Activated T-helper 1 cell treated with anti-CD3 and anti-CD28 coated beads, Interleukin-12 subunit alpha, Interleukin-12 subunit beta, Interleukin-2, Interleukin-4 antibody, amounts not matched to agents 30 ng/mL and 10 ng/mL and 1 ng/mL, durations not matched to agents 14 hours and 24 hours and 36 hours (primary cell): ENCODE results near the gene NIT2. TPM values are rescaled to one million over a fixed set of nuclear protein-coding genes. Genes with fewer than 3 reads are reported as not detected.
"Not testable (repeated sequence)": the region's sequence is repeated elsewhere in the genome, so short reads cannot be mapped to it uniquely, and the experiment has no call there.

Experiments used
- DNase-seq: peaks from one replicate; pipeline ENCODE4 v3.0.0; 2021; ENCODE audit warnings: low spot score
- H3K27ac Mint-ChIP-seq: one replicate; pipeline ENCODE4 v1.8.0; 2021; ENCODE audit warnings: mild to moderate bottlenecking, mixed read lengths
- H3K27me3 Mint-ChIP-seq: one replicate; pipeline ENCODE4 v1.8.0; 2022; ENCODE audit warnings: mild to moderate bottlenecking, moderate library complexity, mixed read lengths; ENCODE audit not compliant: insufficient read depth
- H3K36me3 Mint-ChIP-seq: one replicate; pipeline ENCODE4 v1.8.0; 2021; ENCODE audit warnings: low read depth, mixed read lengths
- H3K4me1 Mint-ChIP-seq: one replicate; pipeline ENCODE4 v1.8.0; 2021; ENCODE audit warnings: low read depth, mixed read lengths
- H3K4me3 Mint-ChIP-seq: one replicate; pipeline ENCODE4 v1.8.0; 2021; ENCODE audit warnings: mild to moderate bottlenecking, moderate library complexity, mixed read lengths
- H3K9me3 Mint-ChIP-seq: one replicate; pipeline ENCODE4 v1.8.0; 2021; ENCODE audit warnings: mixed read lengths
- intact Hi-C: fragments of 100-400 bp; cut with micrococcal nuclease; formaldehyde crosslinking; loops from one replicate; pipeline ENCODE4 v1.15.1; 2024
- total RNA-seq: library from RNA; stranded (reverse); gene quantifications from 2 replicates; pipeline ENCODE4 v1.2.3, GENCODE V29; 2022

Gene NIT2
- total RNA-seq, 1 donor from 2014 or later, result 69.5 TPM

DNA sequence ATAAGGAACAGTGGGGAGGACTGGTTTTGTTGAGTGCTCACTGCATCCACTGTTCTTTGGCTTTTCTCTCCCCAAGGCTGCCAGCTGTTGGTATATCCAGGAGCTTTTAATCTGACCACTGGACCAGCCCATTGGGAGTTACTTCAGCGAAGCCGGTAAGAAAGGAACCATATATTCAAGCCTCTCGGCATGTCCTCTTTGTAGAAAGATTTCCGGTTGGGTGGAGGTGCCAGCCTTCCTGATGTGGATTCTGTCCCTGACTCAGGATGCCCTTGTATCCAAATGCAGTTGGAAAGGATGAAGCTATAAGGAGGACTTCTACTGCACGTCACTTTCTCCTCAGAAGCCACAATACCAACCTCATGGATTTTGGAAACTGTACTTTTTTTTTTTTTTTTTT is 14.2 kb downstream of the NIT2 start:
- H3K4me3 Mint-ChIP-seq, result no peak overlapping the region
- peaks cover 68% of the 10 kb centered on the region for H3K36me3 Mint-ChIP-seq
- no peak overlapping the region for H3K27ac Mint-ChIP-seq
- peaks cover 16% of the 10 kb centered on the region for H3K4me1 Mint-ChIP-seq
- no peaks in the 10 kb centered on the region for H3K27me3 Mint-ChIP-seq
- peaks cover 4% of the 10 kb centered on the region for H3K9me3 Mint-ChIP-seq
- no peak for DNase-seq
- intact Hi-C loops, result no loop called here

- H3K9me3 Mint-ChIP-seq, H3K27me3 Mint-ChIP-seq, DNase-seq, intact Hi-C loops, H3K27ac Mint-ChIP-seq, H3K4me1 Mint-ChIP-seq, H3K4me3 Mint-ChIP-seq: not testable (repeated sequence)
- H3K36me3 Mint-ChIP-seq, result peaks cover 57% of the 10 kb centered on the region
Observed at GRCh38 chr3:100351770-100352169, 17.2 kb downstream of the NIT2 start.

DNA sequence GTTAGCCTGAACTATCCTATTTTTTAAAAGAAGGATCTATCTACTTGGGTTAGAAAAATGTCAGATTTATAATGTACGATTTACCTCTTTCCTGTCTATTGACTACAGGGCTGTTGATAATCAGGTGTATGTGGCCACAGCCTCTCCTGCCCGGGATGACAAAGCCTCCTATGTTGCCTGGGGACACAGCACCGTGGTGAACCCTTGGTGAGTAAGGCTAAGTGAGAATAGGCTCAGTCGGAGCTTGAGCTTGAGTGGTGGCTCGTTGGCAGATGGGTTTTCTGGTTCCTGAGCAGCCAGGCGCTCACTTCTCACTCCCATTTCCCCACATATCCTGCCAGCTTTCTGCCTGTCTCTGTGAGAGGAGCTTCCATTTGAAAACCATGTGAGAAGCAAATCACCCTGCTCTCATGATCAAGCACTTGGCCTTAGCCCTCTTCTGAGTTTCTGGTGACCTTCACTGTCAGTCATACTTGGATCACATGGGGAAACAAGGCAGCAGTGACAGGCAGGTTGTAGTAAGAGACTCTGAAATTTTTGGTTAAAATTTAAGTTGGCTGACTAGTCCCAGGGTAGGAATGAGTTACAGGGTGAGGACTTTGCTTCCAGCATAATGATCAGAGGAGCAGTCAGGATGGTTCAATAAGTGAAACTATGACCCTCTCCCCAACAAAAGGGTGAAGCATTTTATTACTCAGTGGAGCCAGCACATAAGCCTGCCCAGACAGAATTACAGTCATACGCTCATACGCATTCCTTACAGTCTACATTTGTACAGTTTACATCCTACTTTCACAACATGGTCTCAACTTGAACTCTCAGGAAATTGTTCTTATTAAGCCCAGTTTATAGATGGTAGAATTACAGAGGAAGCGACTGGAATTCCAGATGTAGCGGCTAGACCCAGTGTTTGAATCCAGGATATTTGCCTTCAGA is 18.0 kb downstream of the NIT2 start:
- DNase-seq, result no peak
- no peaks in the 10 kb centered on the region for H3K4me1 Mint-ChIP-seq
- no peaks in the 10 kb centered on the region for H3K27me3 Mint-ChIP-seq
- H3K36me3 Mint-ChIP-seq, result peaks cover 58% of the 10 kb centered on the region
- intact Hi-C loops, result no loop called here
- H3K4me3 Mint-ChIP-seq, result no peak overlapping the region
- no peak overlapping the region for H3K27ac Mint-ChIP-seq
- peaks cover 4% of the 10 kb centered on the region for H3K9me3 Mint-ChIP-seq

GRCh38 chr3:100354850-100355249 is 20.3 kb downstream of the NIT2 start:
- H3K4me1 Mint-ChIP-seq, result no peaks in the 10 kb centered on the region
- H3K36me3 Mint-ChIP-seq, result peaks cover 48% of the 10 kb centered on the region
- intact Hi-C loops, result no loop called here
- DNase-seq, result no peak
- no peaks in the 10 kb centered on the region for H3K27me3 Mint-ChIP-seq
- no peak overlapping the region for H3K27ac Mint-ChIP-seq
- H3K9me3 Mint-ChIP-seq, result peaks cover 4% of the 10 kb centered on the region
- H3K4me3 Mint-ChIP-seq, result no peak overlapping the region

GRCh38 chr3:100358413-100358812 is 23.9 kb downstream of the NIT2 start:
- Mint-ChIP-seq H3K4me3 (no peak overlapping the region), H3K4me1 (no peaks in the 10 kb centered on the region), H3K27me3 (no peaks in the 10 kb centered on the region), H3K36me3 (peaks cover 44% of the 10 kb centered on the region), H3K27ac (no peak overlapping the region), H3K9me3 (peaks cover 4% of the 10 kb centered on the region)
- DNase-seq, result no peak
- intact Hi-C loops, result no loop called here

DNA sequence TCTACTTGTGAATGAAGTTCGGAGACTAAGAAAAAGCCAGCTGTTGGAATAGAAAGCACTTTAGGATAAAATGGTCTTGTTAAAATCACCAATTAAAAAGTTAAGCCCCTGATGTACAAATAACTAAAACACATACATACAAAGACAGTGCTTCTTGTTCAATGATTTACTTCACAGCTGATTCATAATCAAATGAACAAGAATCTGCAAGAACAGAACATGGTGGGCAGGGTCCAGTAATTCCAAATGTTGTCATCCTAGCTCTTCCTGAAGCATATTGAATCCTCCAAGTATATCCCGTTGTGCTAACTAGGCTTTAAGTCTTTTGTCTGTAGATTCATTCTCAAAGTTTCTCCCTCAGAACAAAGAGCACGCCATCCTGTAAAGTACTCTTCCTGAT is 24.5 kb downstream of the NIT2 start:
- H3K4me3 Mint-ChIP-seq, result no peak overlapping the region
- intact Hi-C loops, result no loop called here
- peaks cover 45% of the 10 kb centered on the region for H3K36me3 Mint-ChIP-seq
- peaks cover 4% of the 10 kb centered on the region for H3K9me3 Mint-ChIP-seq
- H3K27me3 Mint-ChIP-seq, result no peaks in the 10 kb centered on the region
- no peak for DNase-seq
- H3K4me1 Mint-ChIP-seq, result no peaks in the 10 kb centered on the region
- H3K27ac Mint-ChIP-seq, result no peak overlapping the region

DNA sequence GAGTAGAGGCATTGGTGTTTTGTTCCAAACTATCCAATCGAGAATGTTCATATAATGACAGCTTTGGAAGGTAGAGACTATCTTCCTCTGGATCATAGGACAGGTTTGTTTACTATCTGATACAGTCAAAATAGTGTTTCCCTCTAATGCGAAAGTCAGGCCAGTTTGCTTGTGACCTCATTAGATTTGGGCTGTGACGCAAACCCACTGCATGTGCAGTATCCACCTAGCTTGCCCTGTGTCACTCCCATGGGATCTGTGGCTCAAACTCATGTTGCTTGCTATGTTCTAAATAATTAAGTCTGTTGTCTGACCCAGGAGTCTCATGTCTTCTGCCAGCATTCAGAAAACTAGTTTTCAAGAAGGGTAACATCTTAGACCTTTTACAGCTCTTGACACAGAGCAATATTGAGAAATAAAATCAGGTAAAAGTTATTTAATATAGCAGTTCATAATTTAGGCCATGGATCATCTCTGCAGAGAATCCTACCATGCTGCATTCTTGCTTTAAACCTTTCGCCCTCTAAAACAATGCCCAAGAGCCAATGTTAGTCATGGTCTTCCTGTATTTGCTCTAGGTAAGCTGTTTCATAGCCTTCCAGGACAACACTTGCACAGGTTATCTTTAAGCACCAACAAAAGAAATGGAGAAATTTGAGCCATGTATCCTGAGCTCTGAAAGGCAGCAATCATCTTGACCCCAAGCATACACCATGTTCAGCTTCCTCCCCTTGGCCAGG is 26.4 kb downstream of the NIT2 start:
- H3K27me3 Mint-ChIP-seq, result no peaks in the 10 kb centered on the region
- H3K9me3 Mint-ChIP-seq, result peaks cover 4% of the 10 kb centered on the region
- DNase-seq, result no peak
- H3K4me3 Mint-ChIP-seq, result no peak overlapping the region
- H3K27ac Mint-ChIP-seq, result no peak overlapping the region
- intact Hi-C loops, result no loop called here
- peaks cover 44% of the 10 kb centered on the region for H3K36me3 Mint-ChIP-seq
- H3K4me1 Mint-ChIP-seq, result no peaks in the 10 kb centered on the region

- Mint-ChIP-seq H3K9me3 (peaks cover 4% of the 10 kb centered on the region), H3K27me3 (no peaks in the 10 kb centered on the region), H3K27ac (no peak overlapping the region), H3K36me3 (peaks cover 42% of the 10 kb centered on the region), H3K4me1 (no peaks in the 10 kb centered on the region), H3K4me3 (no peak overlapping the region)
- DNase-seq, result no peak
- intact Hi-C loops, result no loop called here
Observed at GRCh38 chr3:100361897-100362296, 27.3 kb downstream of the NIT2 start.

DNA sequence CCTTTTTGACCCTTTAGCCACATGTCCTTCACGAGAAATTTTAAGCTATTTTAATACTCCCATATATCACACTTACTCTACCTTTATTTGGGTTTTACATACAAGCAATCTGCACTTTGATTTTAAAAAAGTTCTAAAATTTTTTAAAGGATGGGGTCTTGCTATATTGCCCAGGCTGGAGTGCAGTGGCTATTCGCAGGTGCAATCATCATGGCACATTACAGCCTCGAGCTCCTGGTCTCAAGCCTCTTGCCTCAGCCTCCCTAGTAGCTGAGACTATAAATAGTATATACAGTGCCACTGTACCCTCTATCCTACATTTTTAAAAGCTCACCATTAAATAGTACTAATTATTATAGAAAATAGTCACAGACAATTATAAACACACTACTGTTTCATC is 29.9 kb downstream of the NIT2 start:
- intact Hi-C loops, result no loop called here
- H3K9me3 Mint-ChIP-seq, result peaks cover 4% of the 10 kb centered on the region
- H3K36me3 Mint-ChIP-seq, result peaks cover 44% of the 10 kb centered on the region
- DNase-seq, result no peak
- H3K27ac Mint-ChIP-seq, result no peak overlapping the region
- no peaks in the 10 kb centered on the region for H3K27me3 Mint-ChIP-seq
- no peaks in the 10 kb centered on the region for H3K4me1 Mint-ChIP-seq
- no peak overlapping the region for H3K4me3 Mint-ChIP-seq

GRCh38 chr3:100366424-100366823 is 31.9 kb downstream of the NIT2 start:
- Mint-ChIP-seq H3K27ac (no peak overlapping the region), H3K27me3 (no peaks in the 10 kb centered on the region), H3K4me3 (no peak overlapping the region), H3K36me3 (peaks cover 35% of the 10 kb centered on the region), H3K9me3 (peaks cover 4% of the 10 kb centered on the region), H3K4me1 (no peaks in the 10 kb centered on the region)
- intact Hi-C loops, result no loop called here
- DNase-seq, result no peak

DNA sequence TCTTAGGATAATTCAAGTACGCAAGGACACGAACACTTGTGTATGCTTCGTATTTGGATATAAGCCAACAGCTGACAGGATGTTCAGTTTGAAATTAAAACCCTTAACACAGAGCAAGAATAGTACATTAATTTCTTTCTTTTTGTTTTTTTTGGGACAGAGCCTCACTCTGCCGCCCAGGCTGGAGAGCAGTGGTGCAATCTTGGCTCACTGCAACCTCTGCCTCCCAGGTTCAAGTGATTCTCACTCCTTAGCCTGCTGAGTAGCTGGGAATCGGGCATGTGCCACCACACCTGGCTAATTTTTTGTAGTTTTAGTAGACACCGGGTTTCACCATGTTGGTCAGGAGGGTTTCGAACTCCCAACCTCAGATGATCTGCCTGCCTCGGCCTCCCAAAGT is 33.9 kb downstream of the NIT2 start:
- Mint-ChIP-seq H3K27ac (no peak overlapping the region), H3K27me3 (no peaks in the 10 kb centered on the region), H3K4me1 (no peaks in the 10 kb centered on the region), H3K4me3 (no peak overlapping the region), H3K9me3 (no peaks in the 10 kb centered on the region), H3K36me3 (peaks cover 30% of the 10 kb centered on the region)
- DNase-seq, result no peak
- intact Hi-C loops, result no loop called here

- Mint-ChIP-seq H3K36me3 (peaks cover 31% of the 10 kb centered on the region), H3K27me3 (no peaks in the 10 kb centered on the region), H3K27ac (no peak overlapping the region), H3K4me1 (peaks cover 5% of the 10 kb centered on the region), H3K9me3 (no peaks in the 10 kb centered on the region), H3K4me3 (no peak overlapping the region)
- DNase-seq, result no peak
- intact Hi-C loops, result no loop called here
Observed at GRCh38 chr3:100370756-100371155, 36.2 kb downstream of the NIT2 start.

DNA sequence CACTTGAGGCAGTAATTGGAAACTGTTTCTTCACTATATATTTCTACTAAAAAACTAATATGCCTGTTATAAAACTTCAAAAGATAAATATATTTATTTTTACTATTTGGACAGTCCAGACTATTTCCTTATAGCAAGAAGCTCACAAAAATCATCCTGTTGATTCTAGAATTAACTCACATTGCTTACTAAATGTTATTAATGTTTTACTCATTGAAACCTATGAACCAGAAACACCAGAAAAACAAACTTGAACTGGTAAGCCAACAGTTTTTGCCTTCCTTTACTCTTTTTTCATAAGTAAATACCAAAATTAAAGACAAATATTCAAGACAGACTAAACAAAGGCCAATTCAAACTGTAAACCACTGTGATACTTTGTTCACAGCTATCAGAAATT is 40.0 kb downstream of the NIT2 start:
- H3K27me3 Mint-ChIP-seq, result no peaks in the 10 kb centered on the region
- no peak overlapping the region for H3K4me3 Mint-ChIP-seq
- no peaks in the 10 kb centered on the region for H3K9me3 Mint-ChIP-seq
- intact Hi-C loops, result no loop called here
- peaks cover 30% of the 10 kb centered on the region for H3K36me3 Mint-ChIP-seq
- DNase-seq, result no peak
- peaks cover 5% of the 10 kb centered on the region for H3K4me1 Mint-ChIP-seq
- H3K27ac Mint-ChIP-seq, result no peak overlapping the region
